Ishikawa (cell line): ENCODE results near the gene NLGN4Y.

Experiments used
- CREB1 ChIP-seq: IDR thresholded peaks from 2 replicates; pipeline ENCODE4 v1.6.1; 2012; ENCODE audit warnings: low read depth
- EGR1 ChIP-seq: IDR thresholded peaks from 2 replicates; pipeline ENCODE4 v1.6.1; 2012
- EP300 ChIP-seq: IDR thresholded peaks from 2 replicates; pipeline ENCODE4 v1.6.1; 2012; ENCODE audit warnings: borderline replicate concordance
- FOXM1 ChIP-seq: IDR thresholded peaks from 2 replicates; pipeline ENCODE4 v1.6.1; 2012; ENCODE audit warnings: low read depth, borderline replicate concordance
- NFIC ChIP-seq: IDR thresholded peaks from 2 replicates; pipeline ENCODE4 v1.6.1; 2012
- RAD21 ChIP-seq: IDR thresholded peaks from 2 replicates; pipeline ENCODE4 v1.6.1; 2012; ENCODE audit warnings: low read depth
- TAF1 ChIP-seq: IDR thresholded peaks from 2 replicates; pipeline ENCODE4 v1.6.1; 2012; ENCODE audit warnings: low read depth, mild to moderate bottlenecking
- TCF12 ChIP-seq: IDR thresholded peaks from 2 replicates; pipeline ENCODE4 v1.6.1; 2012; ENCODE audit warnings: low read depth
- TEAD4 ChIP-seq: IDR thresholded peaks from 2 replicates; pipeline ENCODE4 v1.6.1; 2012
- YY1 ChIP-seq: IDR thresholded peaks from 2 replicates; pipeline ENCODE4 v1.6.1; 2012; ENCODE audit warnings: low read depth
- ZBTB7A ChIP-seq: IDR thresholded peaks from 2 replicates; pipeline ENCODE4 v1.6.1; 2012; ENCODE audit warnings: low read depth
- TF ChIP-seq, protein P1 (sequence below): IDR thresholded peaks from 2 replicates; pipeline ENCODE4 v1.6.1; 2012
- TF ChIP-seq, protein P2 (sequence below): IDR thresholded peaks from 2 replicates; pipeline ENCODE4 v1.6.1; 2012; ENCODE audit warnings: low read depth, mild to moderate bottlenecking

DNA sequence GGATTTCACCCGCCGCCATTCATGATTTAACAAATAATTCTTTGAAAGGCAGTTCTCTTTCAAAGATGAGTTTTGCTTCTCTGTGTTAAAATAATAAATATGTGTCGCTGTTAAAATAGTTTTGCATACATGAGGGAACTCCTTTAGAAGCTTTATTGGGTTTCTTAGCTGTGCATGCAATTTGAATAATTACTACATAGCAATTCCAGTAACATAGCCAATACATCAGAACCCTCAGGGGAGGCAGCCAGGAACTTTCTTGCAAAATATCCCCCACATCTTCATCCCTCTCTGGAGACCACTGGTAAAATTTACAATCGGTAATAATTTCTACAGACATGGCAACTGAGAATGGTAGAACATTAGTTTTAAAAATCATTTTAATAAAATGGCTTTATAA lies 268.8 kb downstream of the NLGN4Y start:
- TF ChIP-seq ZBTB7A: no peak
- TF ChIP-seq EP300: no peak
- TF ChIP-seq, protein P1, sequence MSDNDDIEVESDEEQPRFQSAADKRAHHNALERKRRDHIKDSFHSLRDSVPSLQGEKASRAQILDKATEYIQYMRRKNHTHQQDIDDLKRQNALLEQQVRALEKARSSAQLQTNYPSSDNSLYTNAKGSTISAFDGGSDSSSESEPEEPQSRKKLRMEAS: no peak
- TF ChIP-seq CREB1: no peak
- no peak for TF ChIP-seq RAD21
- no peak for TF ChIP-seq NFIC
- no peak for TF ChIP-seq YY1
- TF ChIP-seq, protein P2, sequence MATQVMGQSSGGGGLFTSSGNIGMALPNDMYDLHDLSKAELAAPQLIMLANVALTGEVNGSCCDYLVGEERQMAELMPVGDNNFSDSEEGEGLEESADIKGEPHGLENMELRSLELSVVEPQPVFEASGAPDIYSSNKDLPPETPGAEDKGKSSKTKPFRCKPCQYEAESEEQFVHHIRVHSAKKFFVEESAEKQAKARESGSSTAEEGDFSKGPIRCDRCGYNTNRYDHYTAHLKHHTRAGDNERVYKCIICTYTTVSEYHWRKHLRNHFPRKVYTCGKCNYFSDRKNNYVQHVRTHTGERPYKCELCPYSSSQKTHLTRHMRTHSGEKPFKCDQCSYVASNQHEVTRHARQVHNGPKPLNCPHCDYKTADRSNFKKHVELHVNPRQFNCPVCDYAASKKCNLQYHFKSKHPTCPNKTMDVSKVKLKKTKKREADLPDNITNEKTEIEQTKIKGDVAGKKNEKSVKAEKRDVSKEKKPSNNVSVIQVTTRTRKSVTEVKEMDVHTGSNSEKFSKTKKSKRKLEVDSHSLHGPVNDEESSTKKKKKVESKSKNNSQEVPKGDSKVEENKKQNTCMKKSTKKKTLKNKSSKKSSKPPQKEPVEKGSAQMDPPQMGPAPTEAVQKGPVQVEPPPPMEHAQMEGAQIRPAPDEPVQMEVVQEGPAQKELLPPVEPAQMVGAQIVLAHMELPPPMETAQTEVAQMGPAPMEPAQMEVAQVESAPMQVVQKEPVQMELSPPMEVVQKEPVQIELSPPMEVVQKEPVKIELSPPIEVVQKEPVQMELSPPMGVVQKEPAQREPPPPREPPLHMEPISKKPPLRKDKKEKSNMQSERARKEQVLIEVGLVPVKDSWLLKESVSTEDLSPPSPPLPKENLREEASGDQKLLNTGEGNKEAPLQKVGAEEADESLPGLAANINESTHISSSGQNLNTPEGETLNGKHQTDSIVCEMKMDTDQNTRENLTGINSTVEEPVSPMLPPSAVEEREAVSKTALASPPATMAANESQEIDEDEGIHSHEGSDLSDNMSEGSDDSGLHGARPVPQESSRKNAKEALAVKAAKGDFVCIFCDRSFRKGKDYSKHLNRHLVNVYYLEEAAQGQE: no peak
- no peak for TF ChIP-seq TEAD4
- no peak for TF ChIP-seq TAF1
- TF ChIP-seq EGR1: no peak
- no peak for TF ChIP-seq TCF12
- TF ChIP-seq FOXM1: no peak
